ENCODE results near the gene CLN6.
"Not testable (repeated sequence)": the region's sequence is repeated elsewhere in the genome, so short reads cannot be mapped to it uniquely, and the experiment has no call there.

Gene CLN6

DNA sequence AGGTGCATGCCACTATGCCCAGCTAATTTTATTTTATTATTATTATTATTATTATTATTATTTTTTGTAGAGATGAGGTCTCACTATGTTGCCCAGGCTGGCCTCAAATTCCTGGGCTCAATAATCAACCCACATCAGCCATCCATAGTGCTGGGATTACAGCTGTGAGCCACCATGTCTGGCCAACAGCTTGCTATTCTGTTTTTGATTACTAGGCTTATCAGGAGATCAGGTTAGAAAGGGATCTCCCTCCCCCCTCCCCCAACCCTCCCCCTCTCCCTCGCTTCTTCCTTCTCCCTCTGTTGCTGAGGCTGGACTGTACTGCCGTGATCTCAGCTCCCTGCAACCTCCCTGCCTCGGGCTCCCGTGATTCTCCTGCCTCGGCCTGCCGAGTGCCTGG lies 8.6 kb downstream of the CLN6 start:
- H3K27ac ChIP-seq = no peak overlapping the region
- no peak for TF ChIP-seq ZFX (IDR thresholded peaks at IDR 0.05)
- TF ChIP-seq, protein P1, sequence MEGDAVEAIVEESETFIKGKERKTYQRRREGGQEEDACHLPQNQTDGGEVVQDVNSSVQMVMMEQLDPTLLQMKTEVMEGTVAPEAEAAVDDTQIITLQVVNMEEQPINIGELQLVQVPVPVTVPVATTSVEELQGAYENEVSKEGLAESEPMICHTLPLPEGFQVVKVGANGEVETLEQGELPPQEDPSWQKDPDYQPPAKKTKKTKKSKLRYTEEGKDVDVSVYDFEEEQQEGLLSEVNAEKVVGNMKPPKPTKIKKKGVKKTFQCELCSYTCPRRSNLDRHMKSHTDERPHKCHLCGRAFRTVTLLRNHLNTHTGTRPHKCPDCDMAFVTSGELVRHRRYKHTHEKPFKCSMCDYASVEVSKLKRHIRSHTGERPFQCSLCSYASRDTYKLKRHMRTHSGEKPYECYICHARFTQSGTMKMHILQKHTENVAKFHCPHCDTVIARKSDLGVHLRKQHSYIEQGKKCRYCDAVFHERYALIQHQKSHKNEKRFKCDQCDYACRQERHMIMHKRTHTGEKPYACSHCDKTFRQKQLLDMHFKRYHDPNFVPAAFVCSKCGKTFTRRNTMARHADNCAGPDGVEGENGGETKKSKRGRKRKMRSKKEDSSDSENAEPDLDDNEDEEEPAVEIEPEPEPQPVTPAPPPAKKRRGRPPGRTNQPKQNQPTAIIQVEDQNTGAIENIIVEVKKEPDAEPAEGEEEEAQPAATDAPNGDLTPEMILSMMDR (conservative IDR thresholded peaks at IDR 0.05) = no peak

DNA sequence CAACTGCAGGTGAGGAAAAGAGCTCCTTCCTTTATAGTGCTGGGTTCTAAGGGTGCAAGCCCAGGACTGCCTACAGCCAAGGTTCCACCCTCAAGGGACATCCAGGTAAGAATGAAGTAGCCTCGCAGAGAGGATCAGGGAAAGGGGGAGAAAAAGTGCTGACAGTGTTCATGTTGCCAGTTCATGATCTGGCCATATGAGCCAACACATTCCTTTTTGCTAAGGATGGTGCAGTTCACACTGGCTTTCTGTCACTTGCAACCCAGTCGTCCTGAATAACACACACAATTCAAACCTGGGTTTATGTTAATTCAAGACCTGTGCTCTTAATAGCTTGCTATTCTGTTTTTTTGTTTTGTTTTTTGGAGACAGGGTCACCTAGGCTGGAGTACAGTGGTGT lies 9.0 kb downstream of the CLN6 start:
- TF ChIP-seq, protein P1 (conservative IDR thresholded peaks at IDR 0.05) = no peak
- TF ChIP-seq ZFX (IDR thresholded peaks at IDR 0.05) = no peak
- no peak overlapping the region for H3K27ac ChIP-seq

DNA sequence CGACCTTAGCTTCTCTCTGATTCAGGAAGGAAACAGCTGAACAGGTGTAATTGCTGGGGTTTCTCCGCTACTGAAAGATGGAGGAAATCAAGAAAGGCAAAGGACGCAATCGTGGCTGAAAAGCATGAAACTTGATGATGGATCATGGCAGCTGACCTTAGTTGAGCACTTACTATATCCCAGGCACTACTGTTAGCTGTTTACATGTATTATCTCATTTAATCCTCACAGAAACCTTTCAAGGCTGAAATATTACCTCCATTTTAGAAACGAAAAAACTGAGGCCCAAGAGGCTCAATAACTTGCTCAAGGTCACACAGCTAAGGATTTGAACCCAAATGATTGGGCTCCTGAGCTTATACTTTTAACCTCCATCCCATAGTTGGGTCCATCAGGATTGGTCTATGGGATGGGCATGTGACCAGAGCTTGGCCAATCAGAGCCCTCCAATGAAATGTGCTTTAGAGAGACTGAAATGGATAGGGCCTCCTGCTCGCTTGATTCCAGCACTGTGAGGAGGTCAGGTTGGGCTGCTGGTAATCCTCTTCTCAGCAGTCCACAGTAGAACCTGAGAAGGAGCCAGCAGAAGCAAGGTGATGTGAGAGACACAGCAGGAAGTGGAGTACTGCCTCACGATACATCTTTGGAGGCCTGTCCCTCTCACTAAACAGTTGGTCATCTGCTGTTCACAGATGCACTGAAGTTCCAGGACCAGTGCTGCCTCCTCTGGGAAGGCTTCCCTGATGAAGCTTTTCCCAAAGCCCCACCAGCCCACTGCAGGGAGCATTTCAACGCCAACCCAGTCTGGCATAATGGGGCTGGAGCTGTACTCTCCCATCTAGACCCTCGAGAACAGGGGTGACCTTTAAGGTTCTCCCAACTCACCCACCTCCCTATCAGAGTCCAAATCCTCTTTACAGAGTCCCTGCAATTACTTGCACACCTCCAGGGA lies 10.4 kb downstream of the CLN6 start:
- TF ChIP-seq ZFX (IDR thresholded peaks at IDR 0.05) = no peak
- TF ChIP-seq, protein P1 (conservative IDR thresholded peaks at IDR 0.05) = no peak
- H3K27ac ChIP-seq = no peak overlapping the region

DNA sequence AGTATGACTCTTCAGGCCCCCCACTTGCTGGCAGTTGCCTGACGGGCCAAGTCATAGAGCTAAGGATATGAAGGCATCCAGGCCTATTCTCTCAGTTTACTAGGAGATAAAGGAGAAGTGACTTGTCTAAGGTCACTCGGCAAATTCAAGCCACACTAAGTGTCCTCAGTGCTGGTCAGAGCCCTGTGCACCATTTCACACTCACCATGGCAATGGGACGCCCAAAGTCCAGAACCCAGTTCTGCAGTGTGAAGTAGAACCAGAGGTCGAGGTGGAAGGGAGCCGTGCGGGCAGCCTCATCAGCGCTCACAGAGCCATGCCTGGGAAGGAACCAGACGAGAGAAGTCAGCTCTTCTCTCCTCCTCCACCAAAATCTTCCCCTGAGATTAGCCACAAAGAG lies 11.2 kb downstream of the CLN6 start:
- no peak for TF ChIP-seq ZFX (IDR thresholded peaks at IDR 0.05)
- TF ChIP-seq, protein P1 (conservative IDR thresholded peaks at IDR 0.05) = no peak
- no peak overlapping the region for H3K27ac ChIP-seq

DNA sequence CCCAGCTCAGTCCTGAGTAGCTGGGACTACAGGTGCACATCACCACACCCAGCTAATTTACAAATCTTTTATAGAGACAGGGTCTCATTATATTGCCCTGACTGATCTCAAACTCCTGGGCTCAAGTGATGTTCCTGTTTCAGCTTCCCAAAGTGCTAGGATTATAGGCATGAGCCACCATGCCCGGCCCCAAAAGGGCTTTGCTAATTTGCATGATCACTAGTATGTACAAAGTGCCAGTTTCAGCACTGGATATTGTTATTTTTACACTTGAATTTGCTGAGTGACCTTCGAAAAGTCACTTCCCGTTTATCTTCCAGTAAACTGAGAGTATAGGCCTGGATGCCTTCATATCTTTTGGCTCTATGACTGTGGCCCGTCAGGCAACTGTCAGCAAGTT lies 12.2 kb downstream of the CLN6 start:
- H3K27ac ChIP-seq = no peak overlapping the region
- TF ChIP-seq ZFX (IDR thresholded peaks at IDR 0.05) = no peak
- TF ChIP-seq, protein P1 (conservative IDR thresholded peaks at IDR 0.05) = no peak

DNA sequence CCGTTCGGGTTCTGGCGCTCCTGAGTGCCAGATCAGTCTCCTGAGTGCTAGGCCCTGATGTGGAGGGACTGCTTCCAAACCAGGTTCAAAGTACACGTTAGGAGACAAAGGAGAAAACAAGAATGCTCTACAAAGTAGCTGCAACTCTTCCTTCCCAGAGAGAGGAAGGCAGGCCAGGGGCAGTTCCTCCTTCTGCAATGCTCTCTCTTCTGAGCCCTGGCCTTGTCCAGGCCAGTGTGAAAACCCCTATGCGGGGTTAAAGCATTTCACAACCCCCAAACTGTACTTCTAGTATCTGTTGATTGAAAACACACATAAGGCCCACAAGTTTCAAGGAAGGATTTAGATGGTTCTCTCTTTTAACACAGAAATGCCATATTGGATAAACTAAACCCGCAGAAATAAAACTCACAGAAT lies 14.7 kb downstream of the CLN6 start:
- TF ChIP-seq ZFX (IDR thresholded peaks at IDR 0.05) = no peak
- TF ChIP-seq, protein P1 (conservative IDR thresholded peaks at IDR 0.05) = no peak
- no peak overlapping the region for H3K27ac ChIP-seq

DNA sequence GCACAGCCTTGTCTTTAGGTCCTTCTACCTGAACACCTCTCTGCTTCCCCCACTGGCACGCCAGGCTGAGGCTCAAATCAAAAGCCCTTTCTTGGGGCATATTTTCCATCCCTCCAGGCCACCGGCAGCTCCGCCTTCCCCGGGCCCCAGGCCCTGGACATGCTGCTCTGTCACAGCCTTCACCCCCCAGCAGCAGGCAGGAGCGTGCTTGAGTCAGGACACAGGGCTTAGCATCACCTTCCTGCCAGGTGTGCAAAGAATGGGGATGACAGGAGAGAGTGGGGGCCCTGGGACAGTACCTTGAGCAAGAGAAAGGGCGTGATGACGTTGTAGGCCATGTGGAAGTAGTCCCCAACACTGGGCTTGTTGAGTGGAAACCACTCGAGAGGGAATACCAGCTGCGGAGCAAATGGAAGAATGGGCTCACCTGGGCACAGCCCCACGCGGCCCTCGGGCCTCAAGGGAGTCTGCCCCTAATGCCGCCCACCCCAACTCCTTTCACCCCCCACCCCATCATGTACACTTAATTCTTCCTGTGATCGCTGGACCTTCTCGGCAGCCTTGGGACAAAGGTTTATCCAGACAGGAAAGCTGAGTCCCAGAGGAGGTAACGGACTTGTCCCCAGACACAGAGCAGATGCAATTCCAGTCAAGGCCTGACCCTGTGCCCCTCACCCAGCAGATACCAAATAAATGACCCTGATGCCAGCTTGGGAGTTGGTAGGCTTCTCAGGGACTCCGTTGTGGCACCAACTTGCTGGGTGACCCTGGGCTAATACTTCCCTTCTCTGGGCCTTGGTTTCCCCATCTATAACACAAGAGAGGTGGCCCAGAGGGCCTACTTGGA lies 15.3 kb downstream of the CLN6 start:
- no peak overlapping the region for H3K27ac ChIP-seq
- TF ChIP-seq ZFX (IDR thresholded peaks at IDR 0.05) = no peak
- TF ChIP-seq, protein P1 (conservative IDR thresholded peaks at IDR 0.05) = no peak

DNA sequence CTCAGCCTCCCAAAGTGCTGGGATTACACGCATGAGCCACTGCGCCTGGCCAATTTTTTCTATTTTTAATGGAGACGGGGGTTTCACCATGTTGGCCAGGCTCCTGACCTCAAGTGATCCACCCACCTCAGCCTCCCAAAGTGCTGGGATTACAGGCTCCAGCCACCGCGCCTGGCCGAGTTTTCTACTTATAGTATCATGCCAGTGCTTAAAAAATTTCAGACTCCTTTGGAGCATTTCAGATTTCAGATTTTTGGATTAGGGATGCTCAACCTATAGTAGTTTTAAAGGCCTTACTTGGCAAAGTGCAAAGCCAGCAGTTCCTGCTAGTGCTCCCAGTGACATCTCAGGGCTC lies 16.1 kb downstream of the CLN6 start:
- not testable (repeated sequence) for H3K27ac ChIP-seq
